K562 (cell line): ENCODE data around the gene LINGO4. TPM values are rescaled to one million over a fixed set of nuclear protein-coding genes. Genes with fewer than 3 reads are reported as not detected.

Experiments used
- BACH1 ChIP-seq: fragments of 200-800 bp; sonication (Bioruptor generic); IDR thresholded peaks from 2 replicates; pipeline ENCODE4 v1.6.1; 2016; ENCODE audit warnings: missing genetic modification characterization, missing compliant biosample characterization
- CREB3 ChIP-seq: fragments of 450-650 bp; conservative IDR thresholded peaks from 2 replicates; pipeline ENCODE4 v1.6.1; 2016; ENCODE audit warnings: missing genetic modification characterization, low read depth, mild to moderate bottlenecking, missing compliant biosample characterization, moderate library complexity
- FOXA3 ChIP-seq, 2 experiments: fragments of 450-650 bp in 1 of 2; sonication (generic) in 1 of 2; formaldehyde crosslinking; IDR thresholded peaks in 1 of 2; conservative IDR thresholded peaks in 1 of 2; 2 replicates each; pipeline versions ENCODE4 v1.4.0 to v1.8.0; 2020 to 2022; ENCODE audit warnings: mild to moderate bottlenecking in 2 of 2, missing genetic modification reagents in 1 of 2
- GATA2 ChIP-seq: sonication (generic); formaldehyde crosslinking; IDR thresholded peaks from 2 replicates; pipeline ENCODE4 v1.4.0; 2020; ENCODE audit warnings: mild to moderate bottlenecking, missing genetic modification reagents
- GATAD2A ChIP-seq: fragments of 450-650 bp; IDR thresholded peaks from 2 replicates; pipeline ENCODE4 v1.6.1; 2017
- GATAD2B ChIP-seq: fragments of 450-650 bp; IDR thresholded peaks from 2 replicates; pipeline ENCODE4 v1.6.1; 2017; ENCODE audit warnings: mild to moderate bottlenecking, borderline replicate concordance
- HNRNPLL ChIP-seq: fragments of 200-400 bp; formaldehyde crosslinking; IDR thresholded peaks from 2 replicates; pipeline ENCODE4 v1.6.1; 2017; ENCODE audit warnings: low read length, low read depth, mild to moderate bottlenecking; ENCODE audit not compliant: poor library complexity, severe bottlenecking
- HOXB6 ChIP-seq: fragments of 250-450 bp; sonication (Bioruptor Pico); IDR thresholded peaks from 2 replicates; pipeline ENCODE4 v1.5.1; 2022; ENCODE audit warnings: mild to moderate bottlenecking, borderline replicate concordance
- KDM1A ChIP-seq, 2 experiments: fragments of 450-650 bp; IDR thresholded peaks; 2 replicates each; pipeline ENCODE4 v1.6.1; 2016; ENCODE audit warnings: mild to moderate bottlenecking in 2 of 2
- MEIS2 ChIP-seq: fragments of 450-650 bp; IDR thresholded peaks from 2 replicates; pipeline ENCODE4 v1.6.1; 2014; ENCODE audit warnings: mild to moderate bottlenecking; ENCODE audit not compliant: partially characterized antibody
- MNT ChIP-seq, 2 experiments: fragments of 450-650 bp; conservative IDR thresholded peaks; 2 replicates each; pipeline ENCODE4 v1.6.1; 2017; ENCODE audit warnings: mild to moderate bottlenecking in 2 of 2, moderate library complexity in 2 of 2
- NCOA1 ChIP-seq: fragments of 450-650 bp; IDR thresholded peaks from 2 replicates; pipeline ENCODE4 v1.6.1; 2016; ENCODE audit warnings: low read depth
- NEUROD1 ChIP-seq: fragments of 150-350 bp; IDR thresholded peaks from 2 replicates; pipeline ENCODE4 v1.6.1; 2014; ENCODE audit warnings: borderline replicate concordance, low read length, low read depth; ENCODE audit not compliant: partially characterized antibody
- NFRKB ChIP-seq: fragments of 450-650 bp; IDR thresholded peaks from 2 replicates; pipeline ENCODE4 v1.6.1; 2016; ENCODE audit warnings: low read depth
- RREB1 ChIP-seq: fragments of 250-450 bp; sonication (Bioruptor Pico); IDR thresholded peaks from 2 replicates; pipeline ENCODE4 v1.4.0; 2020
- SREBF2 ChIP-seq: sonication (generic); formaldehyde crosslinking; IDR thresholded peaks from 2 replicates; pipeline ENCODE4 v1.4.0; 2020; ENCODE audit warnings: mild to moderate bottlenecking, missing genetic modification reagents
- STAT5A ChIP-seq: IDR thresholded peaks from 2 replicates; pipeline ENCODE4 v1.6.1; 2012; ENCODE audit warnings: low read length, inconsistent platforms, borderline replicate concordance
- TEAD1 ChIP-seq, 2 experiments: fragments of 450-650 bp in 1 of 2; sonication (generic) in 1 of 2; formaldehyde crosslinking; IDR thresholded peaks; 2 replicates each; pipeline versions ENCODE4 v1.4.0 to v1.8.0; 2020 to 2022; ENCODE audit warnings: mild to moderate bottlenecking in 2 of 2, missing genetic modification reagents in 1 of 2
- TRIM24 ChIP-seq, 2 experiments: fragments of 450-650 bp; IDR thresholded peaks; 2 replicates each; pipeline ENCODE4 v1.6.1; 2016
- ZNF41 ChIP-seq: fragments of 250-450 bp; sonication (Bioruptor Pico); conservative IDR thresholded peaks from 2 replicates; pipeline ENCODE4 v1.4.0; 2020; ENCODE audit warnings: mild to moderate bottlenecking
- polyA plus RNA-seq, 8 experiments: library from polyadenylated mRNA; depleted of rRNA in 4 of 8; stranded (reverse) in 5 of 8; unstranded in 3 of 8; fragments of >200 nt; fragmentation: Nextera tagmentation in 2 of 8; fragmentation: Illumina TruSeq in 1 of 8; extraction: Ambion mirVana in 2 of 8; extraction: Trizol in 1 of 8; gene quantifications; 2 replicates each; pipeline versions ENCODE4 v1.2.1 to v1.2.3, GENCODE V29; 2011 to 2014; ENCODE audit warnings: inconsistent platforms in 1 of 8, missing spikeins in 1 of 8
- total RNA-seq, 7 experiments: library from RNA; depleted of rRNA in 6 of 7; stranded (reverse); fragments of >200 nt in 6 of 7; fragmentation: Illumina TruSeq in 2 of 7; extraction: Trizol in 2 of 7; gene quantifications; 2 replicates each; pipeline versions ENCODE4 v1.2.1 to v1.2.3, GENCODE V29; 2011 to 2021; ENCODE audit warnings: low replicate concordance in 1 of 7

LINGO4 gene
- total and polyA plus RNA-seq, 9 of the 15 experiments (the other 6 are each of a cell fraction or from before 2014, with no cell fraction given), result not detected

- TF ChIP-seq RREB1 (CRISPR knock-in tag), result 0 out of 2 replicates have a peak, but pooled peaks have one; percentile 52
- peak; percentile 82 to 89; a peak in 3 of 4 replicates for TF ChIP-seq KDM1A (IDR thresholded peaks at IDR 0.05)
- no peak for TF ChIP-seq GATAD2A
- TF ChIP-seq CREB3 (tag), result no peak
- peak; percentile 31 for TF ChIP-seq MEIS2
- peak in 1 of 2 experiments; percentile 58; a peak in 1 of 4 replicates for TF ChIP-seq TEAD1 (CRISPR knock-in tag; IDR thresholded peaks at IDR 0.05)
- no peak for TF ChIP-seq BACH1 (tag)
- TF ChIP-seq STAT5A, result peak; percentile 72; the same call in 1 of the 2 replicates
- TF ChIP-seq MNT (conservative IDR thresholded peaks at IDR 0.05), result peak in 1 of 2 experiments; percentile 60; a peak in 2 of 4 replicates
- TF ChIP-seq NFRKB, result no peak
- TF ChIP-seq GATA2 (CRISPR knock-in tag), result peak; percentile 74
- TF ChIP-seq TRIM24 (IDR thresholded peaks at IDR 0.05), result peak; percentile 47 to 66; a peak in 2 of 4 replicates
- TF ChIP-seq ZNF41 (CRISPR knock-in tag), result no peak
- peak; percentile 27 for TF ChIP-seq NEUROD1
- TF ChIP-seq SREBF2, result no peak
- TF ChIP-seq NCOA1, result peak; percentile 61; the same call in 1 of the 2 replicates
- 0 out of 2 replicates have a peak, but pooled peaks have one; percentile 24 for TF ChIP-seq GATAD2B
- TF ChIP-seq HOXB6 (CRISPR knock-in tag), result no peak
- no peak for TF ChIP-seq FOXA3 (CRISPR knock-in tag; conservative IDR thresholded peaks at IDR 0.05 in 1 of 2, IDR thresholded peaks at IDR 0.05 in 1 of 2)
- TF ChIP-seq HNRNPLL, result no peak
Observed at GRCh38 chr1:151774256-151774922, 30.8 kb downstream of the LINGO4 start (continued).
